NK-92 (cell line): Measurements from ENCODE around the gene BLVRA.
"Not testable (repeated sequence)": the region's sequence is repeated elsewhere in the genome, so short reads cannot be mapped to it uniquely, and the experiment has no call there.

Source experiments
- DNase-seq: peaks from one replicate; lab custom pipeline; 2025; ENCODE audit not compliant: unreplicated experiment; lab: John Stamatoyannopoulos, UW

Gene BLVRA

GRCh38 chr7:43758029-43758821 is at the start of gene BLVRA:
BLVRA (plus strand) TSS chr7:43758680; CDS start chr7:43771159, 12,479 bp downstream.
- no peak for DNase-seq

- DNase-seq, result no peak
Observed at GRCh38 chr7:43711503-43711902, 47.0 kb upstream of the BLVRA start.

GRCh38 chr7:43715966-43716365 is 42.5 kb upstream of the BLVRA start:
- DNase-seq, result not testable (repeated sequence)

- DNase-seq, result no peak
Observed at GRCh38 chr7:43716598-43716997, 41.9 kb upstream of the BLVRA start.

GRCh38 chr7:43721193-43721806 is 37.2 kb upstream of the BLVRA start:
- no peak for DNase-seq

GRCh38 chr7:43723007-43723341 is 35.5 kb upstream of the BLVRA start:
- DNase-seq, result no peak

GRCh38 chr7:43725251-43725650 is 33.2 kb upstream of the BLVRA start:
- no peak for DNase-seq

GRCh38 chr7:43726466-43726865 is 32.0 kb upstream of the BLVRA start:
- no peak for DNase-seq

GRCh38 chr7:43727003-43727402 is 31.5 kb upstream of the BLVRA start:
- DNase-seq, result no peak

GRCh38 chr7:43727494-43727893 is 31.0 kb upstream of the BLVRA start:
- DNase-seq, result no peak

- DNase-seq, result peak; percentile 8
Observed at GRCh38 chr7:43729214-43729923, 29.1 kb upstream of the BLVRA start, which contains the start of gene COA1. COA1 (minus strand) TSS chr7:43729523; CDS start chr7:43648614, 80,909 bp downstream.

- no peak for DNase-seq
Observed at GRCh38 chr7:43729924-43730248, 28.6 kb upstream of the BLVRA start.

- not testable (repeated sequence) for DNase-seq
Observed at GRCh38 chr7:43731494-43731893, 27.0 kb upstream of the BLVRA start.

GRCh38 chr7:43734575-43735332 is 23.7 kb upstream of the BLVRA start:
- DNase-seq, result not testable (repeated sequence)

GRCh38 chr7:43735403-43735801 is 23.1 kb upstream of the BLVRA start:
- no peak for DNase-seq

GRCh38 chr7:43735802-43736603 is 22.5 kb upstream of the BLVRA start:
- DNase-seq, result no peak

- DNase-seq, result no peak
Observed at GRCh38 chr7:43737467-43738127, 20.9 kb upstream of the BLVRA start.

GRCh38 chr7:43742692-43743091 is 15.8 kb upstream of the BLVRA start:
- DNase-seq, result no peak

GRCh38 chr7:43747328-43748105 is 11.0 kb upstream of the BLVRA start:
- no peak for DNase-seq
